GM21526 (cell line): ENCODE results near the gene ZNF322.

Experiments
- ATAC-seq: cut with Tn5 transposase; IDR thresholded peaks from one replicate; pipeline ENCODE4 v1.9.1; 2021; ENCODE audit warnings: moderate library complexity; ENCODE audit not compliant: unreplicated experiment, low FRiP score

The ZNF322 gene

DNA sequence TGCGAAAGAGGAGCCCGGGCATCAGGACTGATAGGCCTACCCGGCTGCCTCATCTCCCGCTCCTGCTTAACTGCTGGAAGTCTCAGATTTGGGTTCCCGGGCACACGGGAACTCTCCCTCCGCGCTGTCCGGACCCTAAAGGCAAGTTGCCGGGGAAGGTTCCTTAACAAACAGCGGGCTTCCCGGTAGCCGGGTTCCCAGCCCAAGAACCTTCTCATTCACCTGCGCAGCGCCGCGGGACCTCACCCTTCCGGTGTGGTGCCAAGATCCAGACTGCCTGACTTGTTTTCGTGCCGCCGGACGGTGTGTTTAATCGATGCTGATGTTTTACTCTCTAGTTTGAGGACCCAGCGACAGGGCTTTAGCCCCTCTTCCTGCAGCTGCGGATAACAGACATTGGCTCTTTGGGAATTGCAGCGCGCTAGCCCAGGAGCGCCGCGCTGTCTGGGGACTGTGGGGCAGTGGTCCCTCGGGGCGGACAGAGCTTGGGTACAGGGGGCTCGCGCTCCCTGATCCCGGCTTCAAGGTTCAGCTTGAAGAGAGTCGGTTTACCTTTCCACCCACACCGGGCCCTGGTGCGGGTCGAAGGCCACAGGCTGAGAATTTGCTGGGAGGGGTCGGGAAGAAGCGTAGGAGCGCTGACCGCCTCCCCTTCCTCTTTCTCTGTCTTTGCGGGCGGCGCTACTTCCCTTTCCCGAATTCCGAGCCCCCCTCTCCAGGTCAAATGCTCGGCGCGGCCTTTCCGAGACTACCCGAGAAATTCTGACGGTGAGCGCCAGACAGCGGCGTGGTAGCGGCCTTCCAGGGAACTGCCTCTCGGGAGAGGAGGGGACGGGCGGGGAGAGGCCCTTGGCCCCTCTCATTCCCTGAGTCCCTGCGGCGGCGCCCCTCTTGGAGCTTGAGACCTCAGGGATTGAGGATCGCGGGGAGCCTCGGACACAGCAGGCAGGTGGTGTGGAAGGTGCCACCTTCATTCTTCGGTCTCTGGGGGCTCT is 45.6 kb downstream of the ZNF322 start:
- no peak for ATAC-seq

DNA sequence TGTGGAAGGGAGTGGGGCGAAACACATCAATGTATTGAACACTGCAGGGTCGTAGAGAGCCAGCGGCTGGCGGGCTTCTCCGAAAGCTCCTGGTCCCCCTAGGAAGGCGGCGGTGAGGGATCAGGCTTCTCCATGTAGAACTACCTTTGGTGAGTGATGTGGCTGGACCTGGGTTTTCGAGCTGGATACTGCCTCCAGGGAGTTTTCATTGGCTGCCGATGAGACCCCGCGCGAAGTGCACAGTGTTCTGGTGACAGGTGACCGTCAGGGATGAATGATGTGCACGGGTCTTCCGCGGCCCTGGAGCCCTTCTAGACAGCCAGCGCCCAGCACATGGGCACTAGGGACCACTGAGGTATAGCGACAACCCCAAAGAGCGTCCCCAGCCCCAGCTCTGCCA is 46.3 kb downstream of the ZNF322 start:
- no peak for ATAC-seq

DNA sequence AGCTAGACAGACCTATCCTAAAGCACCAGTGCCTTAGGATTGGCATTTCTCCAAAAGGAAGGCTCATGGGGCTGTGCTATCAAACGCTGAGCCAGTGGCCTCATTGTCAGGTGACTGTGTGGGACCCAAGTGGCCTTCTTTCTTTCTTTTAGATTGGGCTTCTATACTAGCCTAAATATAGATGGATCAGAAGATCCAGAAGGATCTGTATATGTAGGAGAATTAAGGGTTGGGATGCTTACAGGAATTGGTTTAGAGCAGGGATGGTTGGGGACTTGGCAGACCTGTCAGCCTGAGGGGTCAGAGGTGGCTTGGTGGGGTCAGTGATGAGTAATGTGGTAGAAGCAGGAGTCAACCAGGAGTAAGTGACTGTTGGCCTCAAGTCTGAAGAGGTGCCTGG is 47.9 kb downstream of the ZNF322 start:
- ATAC-seq: no peak

DNA sequence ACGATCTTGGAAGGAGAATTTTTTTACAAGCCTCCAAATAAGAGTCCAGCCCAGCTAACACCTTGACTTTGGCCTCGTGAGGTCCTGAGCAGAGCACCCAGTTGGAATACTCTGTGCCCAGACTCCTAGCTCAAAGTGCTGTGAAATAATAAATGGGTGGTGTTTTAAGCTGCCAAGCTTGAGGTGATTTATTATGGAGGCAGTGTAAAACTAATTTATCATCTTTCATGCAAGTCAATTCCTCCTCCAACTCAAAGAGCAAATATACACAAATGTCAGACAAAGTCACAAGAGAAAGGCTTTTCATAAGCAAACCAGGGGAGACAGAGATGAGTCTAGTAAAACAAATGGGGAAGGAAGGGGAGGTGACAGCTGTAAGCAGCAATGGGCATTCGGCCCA is 50.1 kb downstream of the ZNF322 start:
- no peak for ATAC-seq

DNA sequence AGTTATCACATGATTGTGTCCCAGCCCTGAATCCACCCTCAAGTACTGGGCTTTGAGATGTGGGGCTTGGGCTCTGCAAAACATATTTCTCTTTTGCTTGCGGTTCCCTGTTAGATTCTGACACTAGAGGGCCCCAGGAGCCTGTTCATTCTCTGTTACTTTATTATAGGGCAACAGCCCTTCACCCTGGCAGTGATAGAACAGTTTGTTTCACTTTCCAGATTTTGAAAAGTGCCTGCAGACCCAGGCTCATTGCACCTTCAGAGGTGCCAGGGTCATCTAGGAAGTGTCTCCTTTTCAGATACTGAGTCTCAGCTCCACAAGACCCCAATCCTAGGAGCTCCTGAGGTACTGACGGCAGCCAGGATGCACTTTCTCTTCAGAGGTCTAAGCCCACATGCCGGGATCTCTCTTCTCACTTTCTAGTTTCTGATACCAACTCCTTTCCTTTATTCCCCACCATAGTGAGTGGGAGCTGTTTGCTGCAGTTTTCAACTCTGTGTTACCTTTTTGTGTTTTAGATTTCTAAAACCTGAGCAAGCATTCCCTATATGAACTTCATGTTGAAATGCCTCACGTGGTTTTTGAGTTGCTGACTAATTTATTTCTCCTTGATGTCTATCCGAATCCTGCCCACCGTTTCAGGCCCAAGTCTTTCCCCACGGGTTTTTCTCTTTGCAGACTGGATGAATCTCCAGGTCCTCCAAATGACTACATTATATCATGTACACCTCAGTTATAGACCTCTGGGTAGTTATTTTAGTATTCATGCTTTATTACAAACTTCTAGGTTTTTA is 51.9 kb downstream of the ZNF322 start:
- peak; percentile 72 for ATAC-seq

DNA sequence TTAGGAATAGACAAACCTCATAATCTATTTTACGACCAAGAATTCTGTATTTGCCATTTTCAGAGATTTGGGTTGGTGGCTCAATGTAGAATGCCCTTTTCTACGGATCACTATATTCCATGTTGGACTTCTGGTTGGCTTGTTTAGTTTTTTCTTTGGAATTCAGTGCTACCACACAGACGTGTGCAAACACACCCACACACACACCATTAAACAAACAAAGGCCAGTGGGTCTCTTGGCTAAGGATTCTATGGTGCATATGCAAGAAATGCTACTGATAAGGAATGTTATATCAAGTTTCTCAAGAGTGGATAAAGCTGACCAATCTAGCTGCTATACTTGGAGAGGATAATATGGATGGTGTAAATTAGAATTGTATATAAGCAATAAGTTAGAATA is 54.7 kb downstream of the ZNF322 start:
- ATAC-seq: no peak

DNA sequence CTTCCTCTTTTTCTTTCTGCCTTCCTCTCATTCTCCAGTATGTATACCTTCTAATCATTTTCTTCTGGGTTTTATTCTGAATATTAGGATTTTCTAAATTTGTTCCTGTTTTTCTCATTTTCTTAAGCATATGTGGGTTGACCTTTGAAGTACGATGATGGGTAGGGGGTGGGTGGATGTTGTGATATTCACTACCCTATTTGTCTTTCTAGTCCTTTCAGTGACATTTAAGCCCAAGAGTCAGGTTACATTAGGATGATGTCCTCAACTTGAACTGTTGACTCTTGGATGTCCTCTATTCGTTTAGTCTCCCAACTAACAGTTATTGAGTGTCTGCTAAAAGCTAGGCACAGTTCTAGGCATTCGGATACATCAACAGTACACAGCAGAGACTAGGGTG is 55.5 kb downstream of the ZNF322 start:
- ATAC-seq: no peak

DNA sequence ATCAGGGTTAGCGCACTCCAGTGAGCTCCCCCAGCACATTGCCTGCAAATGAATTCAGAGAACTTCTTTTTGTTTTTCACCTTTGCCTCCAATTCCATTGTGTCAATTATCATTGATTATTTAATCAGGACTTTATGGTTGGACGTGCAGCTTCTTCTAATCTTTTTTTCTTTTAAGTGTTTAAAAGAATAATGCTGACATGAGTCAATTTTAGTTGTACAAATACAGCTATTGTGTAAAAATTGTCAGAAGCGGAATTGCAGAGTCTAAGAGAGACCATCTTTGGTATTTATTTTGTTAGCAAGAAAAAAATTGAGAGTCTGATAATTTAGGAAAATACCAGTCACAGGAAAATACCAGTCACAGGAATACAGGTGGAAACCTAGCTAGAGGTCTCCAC is 57.3 kb downstream of the ZNF322 start:
- ATAC-seq: no peak

DNA sequence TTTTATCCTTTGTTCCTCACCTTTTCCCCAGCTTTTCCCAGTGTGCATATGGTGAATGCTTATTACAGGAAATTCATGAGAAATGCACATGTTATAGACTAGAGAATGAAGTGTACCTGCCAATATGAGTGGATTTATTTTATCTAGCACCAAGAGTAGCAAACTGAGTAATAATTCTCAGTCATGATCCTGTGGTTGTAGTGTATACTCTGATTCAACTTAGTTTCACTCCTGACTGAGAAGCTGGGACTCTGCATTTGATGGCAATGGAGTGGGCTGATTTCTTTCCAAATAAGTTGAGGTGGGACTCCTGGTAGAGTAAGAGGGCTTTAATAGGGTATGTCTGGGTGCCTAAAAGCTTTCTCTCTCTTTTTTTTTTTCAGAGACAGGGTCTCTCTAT is 58.8 kb downstream of the ZNF322 start:
- ATAC-seq: no peak

DNA sequence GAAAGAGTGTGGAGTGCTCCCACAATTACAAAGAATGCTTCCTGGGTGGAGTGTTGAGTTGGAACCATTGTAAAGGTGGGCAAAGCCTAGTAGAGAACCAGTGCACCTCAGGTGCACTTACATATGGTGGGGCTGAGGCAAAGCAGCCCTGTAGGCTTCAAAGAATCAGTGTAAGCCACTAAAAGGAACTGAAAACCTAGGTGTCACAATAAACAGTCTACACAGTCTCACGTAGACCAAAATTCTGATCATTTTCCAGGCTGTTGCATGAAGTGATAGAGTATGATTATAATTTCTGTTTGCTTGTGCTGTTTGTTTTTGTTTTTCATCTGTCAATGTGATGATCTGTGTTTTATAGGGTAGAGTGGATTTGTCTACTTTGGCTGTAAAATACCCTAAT is 60.0 kb downstream of the ZNF322 start:
- no peak for ATAC-seq

DNA sequence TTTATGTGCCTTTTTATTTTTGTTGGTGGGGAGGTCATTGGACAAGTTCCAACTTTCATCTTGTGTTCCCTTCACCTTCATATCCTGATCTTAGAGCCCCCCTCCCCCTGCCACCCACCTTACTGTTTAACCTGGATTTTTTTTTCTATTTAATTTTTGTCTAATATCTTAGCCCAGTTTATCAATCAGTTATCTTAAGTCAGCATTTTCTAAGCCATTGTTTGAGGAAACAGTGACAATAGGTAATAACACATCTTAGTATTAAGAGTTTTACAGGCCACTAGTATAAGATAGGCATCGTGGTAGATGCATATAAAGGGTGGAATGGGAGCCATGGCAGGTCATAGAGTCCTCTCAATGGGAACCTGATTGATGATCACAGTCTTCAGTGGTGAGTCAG is 60.4 kb downstream of the ZNF322 start:
- no peak for ATAC-seq

DNA sequence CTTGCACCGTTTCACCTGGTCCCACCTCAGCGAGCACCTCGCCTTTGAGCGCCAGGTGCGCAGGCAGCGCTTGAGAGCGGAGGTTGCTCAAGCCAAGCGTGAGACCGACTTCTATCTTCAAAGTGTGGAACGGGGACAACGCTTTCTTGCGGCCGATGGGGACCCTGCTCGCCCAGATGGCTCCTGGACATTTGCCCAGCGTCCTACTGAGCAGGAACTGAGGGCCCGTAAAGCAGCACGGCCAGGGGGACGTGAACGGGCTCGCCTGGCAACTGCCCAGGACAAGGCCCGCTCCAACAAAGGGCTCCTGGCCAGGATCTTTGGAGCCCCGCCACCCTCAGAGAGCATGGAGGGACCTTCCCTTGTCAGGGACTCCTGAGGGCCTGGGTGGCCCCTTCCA is 61.3 kb downstream of the ZNF322 start:
- ATAC-seq: no peak

DNA sequence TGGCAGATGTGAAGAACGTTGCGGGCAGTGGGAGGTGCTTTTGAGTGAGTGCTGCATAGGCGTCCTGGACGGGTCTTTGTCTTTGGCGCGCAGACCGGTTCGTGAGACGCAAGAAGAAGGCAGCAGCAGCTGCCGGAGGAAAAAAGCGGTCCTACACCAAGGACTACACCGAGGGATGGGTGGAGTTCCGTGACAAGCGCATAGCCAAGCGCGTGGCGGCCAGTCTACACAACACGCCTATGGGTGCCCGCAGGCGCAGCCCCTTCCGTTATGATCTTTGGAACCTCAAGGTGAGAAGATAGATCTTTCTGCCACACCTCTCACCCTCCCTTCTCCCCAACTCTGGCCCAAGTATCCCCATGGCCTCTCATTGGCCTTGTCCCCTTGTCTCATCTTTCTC is 61.7 kb downstream of the ZNF322 start:
- ATAC-seq: no peak

DNA sequence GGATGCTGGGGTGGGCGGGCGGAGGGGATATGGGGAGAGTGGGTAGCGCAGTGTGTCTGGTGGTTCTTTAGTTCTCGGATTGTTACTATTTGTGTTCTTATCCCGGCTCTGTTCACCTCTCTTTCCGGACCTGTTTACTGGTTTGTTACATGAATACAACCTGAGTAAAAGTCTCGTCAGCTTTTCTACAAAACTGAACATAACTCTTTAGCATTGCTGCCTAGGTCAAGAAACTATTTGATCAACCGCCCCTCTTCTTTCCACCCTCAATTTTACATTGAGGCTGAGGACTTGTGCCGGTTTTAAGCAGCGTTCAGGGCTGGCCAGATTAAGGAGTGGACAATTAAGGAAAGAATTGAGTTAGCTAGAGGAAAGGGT is 62.2 kb downstream of the ZNF322 start:
- ATAC-seq: no peak

DNA sequence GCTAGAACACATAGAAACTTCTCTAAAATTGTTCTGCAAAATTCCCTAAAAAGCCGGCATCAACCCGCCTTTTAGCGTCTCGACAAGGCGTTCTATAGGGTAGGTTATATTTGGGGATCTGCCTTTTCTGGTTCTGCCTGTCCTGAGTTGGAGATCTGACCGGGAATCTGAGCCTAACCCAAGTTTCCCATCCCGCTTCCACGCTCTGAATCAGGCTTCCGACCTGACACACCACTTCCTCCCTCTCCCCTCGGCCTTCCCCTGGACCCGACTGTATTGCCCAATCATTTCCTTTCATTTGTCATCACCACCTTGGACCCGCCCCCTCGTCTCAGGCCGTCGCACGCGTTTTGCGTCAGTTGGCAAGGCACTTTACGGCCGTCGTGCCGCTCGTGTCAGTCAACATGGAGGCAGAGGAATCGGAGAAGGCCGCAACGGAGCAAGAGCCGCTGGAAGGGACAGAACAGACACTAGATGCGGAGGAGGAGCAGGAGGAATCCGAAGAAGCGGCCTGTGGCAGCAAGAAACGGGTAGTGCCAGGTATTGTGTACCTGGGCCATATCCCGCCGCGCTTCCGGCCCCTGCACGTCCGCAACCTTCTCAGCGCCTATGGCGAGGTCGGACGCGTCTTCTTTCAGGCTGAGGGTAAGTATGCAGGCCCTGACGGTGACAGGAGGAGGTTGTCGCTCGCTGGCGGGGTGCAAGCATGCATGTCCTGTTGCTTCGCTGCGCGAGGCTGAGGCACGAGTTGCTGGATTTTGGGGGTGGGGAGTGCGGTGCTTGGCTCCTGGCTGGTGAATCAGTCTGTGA is 62.8 kb downstream of the ZNF322 start, which contains the start of gene ABT1:
Gene ABT1 (plus strand): TSS at position 375 of the 810 bp plus-strand sequence. CDS start 30 bp downstream, at position 405.
- ATAC-seq: peak; percentile 62

DNA sequence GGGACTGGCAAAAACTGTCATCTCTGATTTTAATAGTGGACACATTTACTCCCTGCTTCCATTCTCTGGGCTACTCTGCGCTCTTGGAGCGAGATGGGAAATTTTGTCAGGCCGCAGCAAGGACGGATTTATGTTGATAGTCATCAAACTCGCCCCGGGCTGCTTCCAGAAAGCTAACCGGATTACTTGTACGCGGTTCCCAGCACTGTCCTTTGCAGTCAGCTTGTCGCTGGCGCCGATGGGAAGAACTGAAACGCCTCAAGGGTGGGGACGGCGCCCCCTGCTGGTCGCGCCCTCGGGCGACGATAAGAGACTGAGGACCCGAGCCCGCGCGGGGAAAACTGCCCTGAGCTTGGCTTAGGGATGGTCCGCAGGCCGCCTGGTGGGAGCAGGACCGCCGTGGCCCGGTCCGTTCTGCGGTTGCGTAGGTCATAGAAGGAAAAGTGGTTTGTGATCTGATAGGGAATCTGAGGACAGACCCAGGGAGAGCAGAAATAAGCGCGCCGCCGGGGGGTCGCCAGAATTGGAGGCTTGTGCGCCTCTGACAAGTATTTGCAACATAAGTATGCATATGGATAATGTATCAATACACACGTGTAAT is 63.8 kb downstream of the ZNF322 start:
- peak; percentile 53 for ATAC-seq

DNA sequence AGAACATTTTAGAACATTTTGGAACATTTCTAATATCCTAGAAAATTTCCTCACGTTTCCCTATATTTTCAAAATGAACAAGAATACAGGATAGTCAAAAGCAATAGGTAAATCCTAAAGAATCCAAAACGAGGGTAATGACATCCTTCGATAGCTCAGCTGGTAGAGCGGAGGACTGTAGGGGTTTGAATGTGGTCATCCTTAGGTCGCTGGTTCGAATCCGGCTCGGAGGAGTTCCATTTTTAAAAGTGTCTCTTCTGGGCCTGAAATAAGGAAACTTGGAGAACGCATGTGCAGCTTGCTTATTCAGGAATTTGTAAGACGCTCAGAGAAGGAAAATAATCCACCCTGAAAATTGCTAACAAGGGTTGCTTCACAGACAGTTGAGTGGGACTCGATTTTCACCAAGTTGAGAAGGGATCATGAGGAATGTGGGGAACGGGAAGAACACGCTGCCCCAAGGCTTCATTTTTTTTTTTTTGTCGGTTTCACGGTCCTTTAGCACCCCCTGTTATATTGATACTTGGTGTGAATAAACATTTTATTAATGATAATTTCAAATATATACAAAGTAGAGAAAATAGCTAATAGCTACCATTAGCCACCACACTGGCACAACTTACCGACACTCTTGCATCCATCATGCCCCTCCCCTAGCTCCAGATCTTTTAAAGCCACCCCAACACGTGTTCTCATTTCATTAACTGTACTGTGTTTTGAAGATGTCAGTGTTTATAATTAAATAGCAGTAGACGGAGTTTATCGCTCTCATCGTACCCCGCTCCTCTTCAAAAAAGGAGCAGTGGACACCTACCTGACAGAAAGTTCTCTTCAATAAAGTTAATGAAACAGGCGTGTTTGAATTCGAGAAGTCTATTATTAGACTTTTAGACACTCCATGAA is 64.6 kb downstream of the ZNF322 start:
- no peak for ATAC-seq

DNA sequence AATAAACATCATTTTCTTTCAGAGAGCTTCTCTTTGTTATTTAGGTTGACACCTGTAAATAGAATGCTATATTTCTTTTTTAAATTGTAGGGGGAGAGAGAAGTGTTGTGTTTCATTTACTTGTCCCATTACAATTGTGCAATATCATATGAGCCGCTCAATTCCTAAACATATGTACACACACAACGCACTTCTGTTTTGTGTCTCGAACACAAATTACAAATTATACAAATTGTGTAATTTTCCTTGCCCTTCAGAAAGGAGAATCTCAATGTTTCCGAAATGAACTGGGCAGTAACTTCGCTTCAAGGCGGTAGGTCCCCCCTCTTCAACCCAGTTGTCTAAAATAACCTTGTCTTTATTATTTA is 65.4 kb downstream of the ZNF322 start:
- ATAC-seq: no peak
